Astrocyte of the cerebellum (primary cell): Measurements from ENCODE around the gene TMEM266.

Experiments
- DNase-seq: peaks from one replicate; pipeline ENCODE4 v3.0.0-alpha.2; 2011; ENCODE audit warnings: low read depth
- H3K4me3 ChIP-seq: 2 replicates; pipeline ENCODE4 v1.5.1; 2011; ENCODE audit warnings: mild to moderate bottlenecking, low read depth, low read length, moderate library complexity
- in situ Hi-C: cut with HindIII; loops from 2 replicates; pipeline ENCODE4 v1.10.0; 2017; ENCODE audit warnings: low sequenced_read_pairs
- TF ChIP-seq, protein P1 (sequence below): IDR thresholded peaks from 2 replicates; pipeline ENCODE4 v1.5.1; 2012; ENCODE audit warnings: low read length, low read depth, moderate library complexity, mild to moderate bottlenecking; ENCODE audit errors: missing control alignments

Gene TMEM266

DNA sequence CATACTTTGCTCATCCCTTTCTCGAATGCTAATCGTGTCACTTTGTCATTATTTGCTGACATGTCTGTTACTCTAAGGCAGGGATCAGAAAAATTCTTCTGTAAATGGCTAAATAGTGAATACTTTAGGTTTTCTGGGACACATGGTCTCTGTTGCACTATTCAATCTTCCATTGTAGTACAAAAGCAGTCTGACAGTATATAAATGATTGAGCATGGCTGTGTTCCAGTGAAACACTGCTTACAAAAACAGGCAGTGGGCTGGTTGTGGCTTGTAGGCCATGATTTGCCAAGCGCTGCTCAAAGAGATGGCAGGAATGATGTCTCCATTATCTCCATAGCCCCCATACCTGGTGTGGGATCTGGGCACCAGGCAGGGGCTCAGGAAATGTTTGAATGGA lies 45.6 kb downstream of the TMEM266 start:
- TF ChIP-seq, protein P1, sequence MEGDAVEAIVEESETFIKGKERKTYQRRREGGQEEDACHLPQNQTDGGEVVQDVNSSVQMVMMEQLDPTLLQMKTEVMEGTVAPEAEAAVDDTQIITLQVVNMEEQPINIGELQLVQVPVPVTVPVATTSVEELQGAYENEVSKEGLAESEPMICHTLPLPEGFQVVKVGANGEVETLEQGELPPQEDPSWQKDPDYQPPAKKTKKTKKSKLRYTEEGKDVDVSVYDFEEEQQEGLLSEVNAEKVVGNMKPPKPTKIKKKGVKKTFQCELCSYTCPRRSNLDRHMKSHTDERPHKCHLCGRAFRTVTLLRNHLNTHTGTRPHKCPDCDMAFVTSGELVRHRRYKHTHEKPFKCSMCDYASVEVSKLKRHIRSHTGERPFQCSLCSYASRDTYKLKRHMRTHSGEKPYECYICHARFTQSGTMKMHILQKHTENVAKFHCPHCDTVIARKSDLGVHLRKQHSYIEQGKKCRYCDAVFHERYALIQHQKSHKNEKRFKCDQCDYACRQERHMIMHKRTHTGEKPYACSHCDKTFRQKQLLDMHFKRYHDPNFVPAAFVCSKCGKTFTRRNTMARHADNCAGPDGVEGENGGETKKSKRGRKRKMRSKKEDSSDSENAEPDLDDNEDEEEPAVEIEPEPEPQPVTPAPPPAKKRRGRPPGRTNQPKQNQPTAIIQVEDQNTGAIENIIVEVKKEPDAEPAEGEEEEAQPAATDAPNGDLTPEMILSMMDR = no peak
- DNase-seq = no peak
- in situ Hi-C loops = no loop called here
- H3K4me3 ChIP-seq = no peak overlapping the region

DNA sequence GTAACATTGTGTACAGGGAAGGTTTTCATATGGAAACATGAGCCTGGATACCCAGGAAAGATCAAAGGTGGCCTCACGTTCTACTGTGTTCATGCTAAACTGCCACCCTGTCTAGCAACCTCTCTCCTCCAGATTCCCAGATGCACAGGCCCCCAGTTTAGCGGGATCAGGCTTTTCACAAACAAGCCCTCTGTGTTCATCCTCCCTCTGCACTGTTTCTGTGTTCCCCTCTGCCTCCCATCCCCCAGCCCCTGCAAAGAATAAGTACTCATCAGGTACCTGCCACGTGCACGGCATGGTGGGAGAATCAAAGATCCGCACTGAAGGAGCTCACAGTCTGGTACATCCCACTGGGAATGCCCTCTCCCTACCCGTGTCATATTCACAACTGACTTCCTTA lies 46.1 kb downstream of the TMEM266 start:
- in situ Hi-C loops = no loop called here
- TF ChIP-seq, protein P1 = no peak
- no peak for DNase-seq
- no peak overlapping the region for H3K4me3 ChIP-seq

DNA sequence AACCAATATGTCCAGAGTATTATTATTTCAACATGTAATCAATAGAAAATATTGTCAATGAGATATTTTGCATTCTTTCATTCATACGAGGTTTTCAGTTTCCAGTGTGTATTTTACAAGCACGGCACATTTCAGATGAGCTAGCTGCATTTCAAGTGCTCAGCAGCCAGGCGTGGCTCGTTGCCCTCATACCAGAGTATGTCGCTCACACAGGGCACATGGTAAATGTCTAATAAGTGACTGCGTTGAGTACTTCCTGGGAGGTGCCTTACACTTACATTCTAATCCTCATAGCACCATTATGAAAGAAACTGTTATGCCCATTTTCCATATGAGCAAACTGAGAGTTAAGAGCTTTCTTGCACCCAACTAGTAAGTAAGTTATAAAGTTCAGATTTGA lies 47.4 kb downstream of the TMEM266 start:
- H3K4me3 ChIP-seq = no peak overlapping the region
- no peak for DNase-seq
- TF ChIP-seq, protein P1 = no peak
- in situ Hi-C loops = no loop called here

DNA sequence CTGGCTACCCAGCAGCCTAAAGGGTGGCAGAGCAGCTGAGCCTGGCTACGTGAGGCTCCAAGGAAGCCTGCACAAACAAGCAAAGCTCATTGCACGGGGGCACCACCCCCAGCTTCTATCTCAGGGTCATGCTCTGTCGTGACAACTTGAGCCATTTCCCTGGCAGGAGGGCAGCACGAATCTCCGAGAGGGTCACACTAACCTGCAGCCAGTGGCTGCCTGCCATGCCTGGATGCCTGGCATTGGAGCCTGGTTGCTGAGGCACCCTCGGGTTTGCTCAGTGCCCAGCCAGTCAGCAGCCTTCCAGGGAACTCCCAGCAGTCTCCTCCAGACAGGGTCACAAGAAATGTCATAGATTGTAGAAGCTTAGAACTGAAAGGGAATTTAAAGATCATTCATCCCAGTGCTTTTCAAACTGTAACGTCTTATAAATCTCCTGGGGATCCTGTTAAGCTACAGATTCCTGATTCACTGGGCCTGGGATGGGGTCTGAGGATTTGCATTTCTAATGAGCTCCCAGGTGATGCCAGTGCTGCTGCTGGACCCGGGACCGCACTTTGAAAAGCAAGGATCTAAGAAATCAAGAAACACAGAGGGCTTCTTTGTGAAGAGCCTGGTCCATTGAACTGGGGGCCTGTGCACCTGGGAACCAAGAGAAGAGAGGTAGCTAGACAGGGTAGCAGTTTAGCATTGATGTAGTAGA lies 48.4 kb downstream of the TMEM266 start:
- no peak overlapping the region for H3K4me3 ChIP-seq
- DNase-seq = no peak
- TF ChIP-seq, protein P1 = no peak
- in situ Hi-C loops = no loop called here

DNA sequence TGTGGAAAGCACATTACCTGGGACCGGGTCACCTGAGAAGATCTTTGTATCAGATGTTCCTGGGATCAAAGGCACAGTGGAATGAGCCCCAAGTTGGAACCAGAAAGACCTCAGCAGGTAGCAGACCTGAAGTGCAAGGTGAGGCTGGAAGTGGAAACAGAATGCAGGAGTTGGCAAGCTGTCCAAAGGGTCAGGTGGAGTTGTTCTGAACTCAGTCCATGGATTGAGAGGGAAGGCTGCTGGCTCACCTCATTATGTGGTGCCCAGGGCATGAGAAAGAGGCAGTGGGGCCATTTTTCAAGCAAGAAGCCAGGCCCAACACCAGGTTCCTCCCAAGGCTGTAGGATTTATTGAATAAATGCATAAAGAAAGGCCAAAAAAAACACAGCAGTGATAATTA lies 49.3 kb downstream of the TMEM266 start:
- DNase-seq = no peak
- in situ Hi-C loops = no loop called here
- TF ChIP-seq, protein P1 = no peak
- no peak overlapping the region for H3K4me3 ChIP-seq

DNA sequence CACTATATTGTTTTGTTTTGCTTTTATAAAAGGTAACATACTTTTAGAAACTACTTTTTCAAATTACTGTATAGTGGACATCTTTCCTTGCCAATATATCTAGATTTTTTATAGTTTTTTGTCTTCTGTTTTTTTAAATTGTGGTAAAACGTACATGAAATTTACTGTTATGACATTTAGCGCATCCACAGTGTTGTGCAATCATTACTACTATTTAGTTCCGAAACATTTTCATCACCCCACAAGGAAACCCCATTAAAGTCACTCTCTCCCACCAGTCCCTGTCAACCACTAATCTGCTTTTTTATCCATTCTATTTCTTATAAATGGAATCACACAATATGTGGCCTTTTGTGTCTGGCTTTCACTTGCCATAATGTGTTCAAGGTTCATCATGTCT lies 54.8 kb downstream of the TMEM266 start:
- TF ChIP-seq, protein P1 = no peak
- in situ Hi-C loops = no loop called here
- DNase-seq = no peak
- H3K4me3 ChIP-seq = no peak overlapping the region
